NT2/D1 (cell line): Measurements from ENCODE around the gene CCDC60.

Experiments used
- DNase-seq: peaks from one replicate; pipeline ENCODE4 v3.0.0-alpha.2; 2011; ENCODE audit warnings: low read depth, low spot score
- H3K27me3 ChIP-seq: 2 replicates; pipeline ENCODE4 v1.6.0; 2011; ENCODE audit warnings: mild to moderate bottlenecking; ENCODE audit not compliant: insufficient read length, insufficient read depth
- H3K36me3 ChIP-seq: 2 replicates; pipeline ENCODE4 v1.6.1; 2011; ENCODE audit warnings: mild to moderate bottlenecking, low read length, mixed read lengths; ENCODE audit not compliant: insufficient read depth, insufficient read length
- H3K4me1 ChIP-seq: 2 replicates; pipeline ENCODE4 v1.5.1; 2011; ENCODE audit not compliant: insufficient read depth, insufficient read length
- H3K4me3 ChIP-seq: 2 replicates; pipeline ENCODE4 v1.5.1; 2011; ENCODE audit warnings: low read depth; ENCODE audit not compliant: insufficient read length
- H3K9ac ChIP-seq: 2 replicates; pipeline ENCODE4 v1.6.0; 2011; ENCODE audit warnings: low read depth; ENCODE audit not compliant: insufficient read length
- H3K9me3 ChIP-seq: 2 replicates; pipeline ENCODE4 v1.5.1; 2011; ENCODE audit warnings: mild to moderate bottlenecking, low read length; ENCODE audit not compliant: insufficient read depth
- SUZ12 ChIP-seq: IDR thresholded peaks from 2 replicates; pipeline ENCODE4 v1.6.1; 2011; ENCODE audit not compliant: insufficient read length, insufficient read depth; ENCODE audit errors: extremely low read depth
- YY1 ChIP-seq: IDR thresholded peaks from 2 replicates; pipeline ENCODE4 v1.6.1; 2011; ENCODE audit not compliant: insufficient read length, insufficient read depth
- ZNF274 ChIP-seq: IDR thresholded peaks from 2 replicates; pipeline ENCODE4 v1.6.1; 2011; ENCODE audit warnings: mild to moderate bottlenecking, low read depth, low read length

CCDC60 gene

GRCh38 chr12:119459481-119459880, 125.0 kb downstream of the CCDC60 start:
- DNase-seq, result no peak
- H3K36me3 ChIP-seq, result no peaks in the 10 kb centered on the region
- TF ChIP-seq SUZ12 (no peak), ZNF274 (no peak), YY1 (no peak)
- H3K4me1 ChIP-seq, result no peaks in the 10 kb centered on the region
- H3K4me3 ChIP-seq, result no peak overlapping the region
- peaks cover 14% of the 10 kb centered on the region for H3K9me3 ChIP-seq
- H3K9ac ChIP-seq, result no peak overlapping the region
- H3K27me3 ChIP-seq, result no peaks in the 10 kb centered on the region

GRCh38 chr12:119460876-119461275, 126.3 kb downstream of the CCDC60 start:
- no peak for DNase-seq
- no peak overlapping the region for H3K9ac ChIP-seq
- H3K4me3 ChIP-seq, result no peak overlapping the region
- H3K27me3 ChIP-seq, result no peaks in the 10 kb centered on the region
- H3K4me1 ChIP-seq, result no peaks in the 10 kb centered on the region
- TF ChIP-seq SUZ12 (no peak), YY1 (no peak), ZNF274 (no peak)
- H3K36me3 ChIP-seq, result no peaks in the 10 kb centered on the region
- peaks cover 14% of the 10 kb centered on the region for H3K9me3 ChIP-seq

- Histone ChIP-seq H3K4me1 (no peaks in the 10 kb centered on the region), H3K9ac (no peak overlapping the region), H3K9me3 (peaks cover 14% of the 10 kb centered on the region), H3K27me3 (no peaks in the 10 kb centered on the region), H3K36me3 (no peaks in the 10 kb centered on the region), H3K4me3 (no peak overlapping the region)
- TF ChIP-seq YY1 (no peak), ZNF274 (no peak), SUZ12 (no peak)
- no peak for DNase-seq
These were observed 127.2 kb downstream of the CCDC60 start for GRCh38 chr12:119461636-119462214.

GRCh38 chr12:119463211-119463926, 128.8 kb downstream of the CCDC60 start:
- H3K4me1 ChIP-seq, result no peaks in the 10 kb centered on the region
- H3K9me3 ChIP-seq, result peaks cover 14% of the 10 kb centered on the region
- H3K27me3 ChIP-seq, result no peaks in the 10 kb centered on the region
- H3K4me3 ChIP-seq, result no peak overlapping the region
- no peak for DNase-seq
- H3K9ac ChIP-seq, result no peak overlapping the region
- no peaks in the 10 kb centered on the region for H3K36me3 ChIP-seq
- TF ChIP-seq SUZ12, result no peak
- no peak for TF ChIP-seq ZNF274
- TF ChIP-seq YY1, result no peak

- H3K4me3 ChIP-seq, result no peak overlapping the region
These were observed 133.8 kb downstream of the CCDC60 start for GRCh38 chr12:119468296-119468695.

GRCh38 chr12:119475650-119476049, 141.1 kb downstream of the CCDC60 start:
- no peak for DNase-seq
- H3K27me3 ChIP-seq, result no peaks in the 10 kb centered on the region
- no peaks in the 10 kb centered on the region for H3K4me1 ChIP-seq
- no peaks in the 10 kb centered on the region for H3K36me3 ChIP-seq
- no peaks in the 10 kb centered on the region for H3K9me3 ChIP-seq
- no peak overlapping the region for H3K9ac ChIP-seq
- no peak for TF ChIP-seq SUZ12
- TF ChIP-seq YY1, result no peak
- no peak for TF ChIP-seq ZNF274
- no peak overlapping the region for H3K4me3 ChIP-seq

More at GRCh38 chr12:119468296-119468695, 133.8 kb downstream of the CCDC60 start:
- TF ChIP-seq YY1, result no peak
- no peak for TF ChIP-seq ZNF274
- no peak for TF ChIP-seq SUZ12
- no peaks in the 10 kb centered on the region for H3K9me3 ChIP-seq
- no peaks in the 10 kb centered on the region for H3K36me3 ChIP-seq
- H3K9ac ChIP-seq, result no peak overlapping the region
- no peaks in the 10 kb centered on the region for H3K27me3 ChIP-seq
- no peaks in the 10 kb centered on the region for H3K4me1 ChIP-seq
- DNase-seq, result no peak

GRCh38 chr12:119476951-119477350, 142.4 kb downstream of the CCDC60 start:
- no peak for DNase-seq

GRCh38 chr12:119479121-119479561, 144.6 kb downstream of the CCDC60 start:
- H3K36me3 ChIP-seq, result no peaks in the 10 kb centered on the region
- TF ChIP-seq YY1 (no peak), ZNF274 (no peak), SUZ12 (no peak)
- H3K9ac ChIP-seq, result no peak overlapping the region
- DNase-seq, result no peak
- no peaks in the 10 kb centered on the region for H3K9me3 ChIP-seq
- no peaks in the 10 kb centered on the region for H3K4me1 ChIP-seq
- H3K27me3 ChIP-seq, result no peaks in the 10 kb centered on the region
- H3K4me3 ChIP-seq, result no peak overlapping the region

More at GRCh38 chr12:119476951-119477350, 142.4 kb downstream of the CCDC60 start:
- no peak overlapping the region for H3K4me3 ChIP-seq
- no peaks in the 10 kb centered on the region for H3K36me3 ChIP-seq
- H3K4me1 ChIP-seq, result no peaks in the 10 kb centered on the region
- no peak overlapping the region for H3K9ac ChIP-seq
- no peaks in the 10 kb centered on the region for H3K27me3 ChIP-seq
- TF ChIP-seq ZNF274, result no peak
- H3K9me3 ChIP-seq, result no peaks in the 10 kb centered on the region
